HG03460 (cell line): ENCODE measurements around the gene HDAC10.
"Not testable (repeated sequence)": the region's sequence is repeated elsewhere in the genome, so short reads cannot be mapped to it uniquely, and the experiment has no call there.

Experiments
- ATAC-seq: cut with Tn5 transposase; IDR thresholded peaks from one replicate; pipeline ENCODE4 v1.9.1; 2021; ENCODE audit not compliant: unreplicated experiment

The HDAC10 gene

GRCh38 chr22:50218996-50219727 lies 31.9 kb downstream of the HDAC10 start:
- no peak for ATAC-seq

- no peak for ATAC-seq
Measured at GRCh38 chr22:50218153-50218995, 32.7 kb downstream of the HDAC10 start.

GRCh38 chr22:50217543-50218152 lies 33.4 kb downstream of the HDAC10 start:
- ATAC-seq: no peak

GRCh38 chr22:50216684-50217520 lies 34.2 kb downstream of the HDAC10 start:
- no peak for ATAC-seq

- no peak for ATAC-seq
Measured at GRCh38 chr22:50216055-50216683, 34.9 kb downstream of the HDAC10 start.

- no peak for ATAC-seq
Measured at GRCh38 chr22:50215297-50216054, 35.6 kb downstream of the HDAC10 start.

GRCh38 chr22:50213263-50213662 lies 37.8 kb downstream of the HDAC10 start:
- ATAC-seq: no peak

GRCh38 chr22:50211147-50211546 lies 39.9 kb downstream of the HDAC10 start:
- ATAC-seq: no peak

- ATAC-seq: no peak
Measured at GRCh38 chr22:50210378-50211139, 40.5 kb downstream of the HDAC10 start.

- no peak for ATAC-seq
Measured at GRCh38 chr22:50209893-50210292, 41.2 kb downstream of the HDAC10 start.

GRCh38 chr22:50208939-50209892 lies 41.8 kb downstream of the HDAC10 start:
- no peak for ATAC-seq

- ATAC-seq: no peak
Measured at GRCh38 chr22:50208430-50208938, 42.6 kb downstream of the HDAC10 start.

- ATAC-seq: no peak
Measured at GRCh38 chr22:50207383-50208140, 43.5 kb downstream of the HDAC10 start.

GRCh38 chr22:50206599-50206998 lies 44.5 kb downstream of the HDAC10 start:
- ATAC-seq: no peak

GRCh38 chr22:50205781-50206569 lies 45.1 kb downstream of the HDAC10 start:
- no peak for ATAC-seq

- ATAC-seq: not testable (repeated sequence)
Measured at GRCh38 chr22:50204998-50205397, 46.1 kb downstream of the HDAC10 start.
